GM23338 (cell line): Measurements from ENCODE around the gene TVP23A. TPM values are rescaled to one million over a fixed set of nuclear protein-coding genes. Genes with fewer than 3 reads are reported as not detected.

Experiments used
- ATAC-seq: fragments of 200-7000 bp; cut with Tn5 transposase; 3 replicates; pipeline ENCODE4 v1.9.1; 2020
- DNase-seq: peaks from one replicate; pipeline ENCODE4 v3.0.0-alpha.2; 2015; ENCODE audit warnings: low spot score
- H2AFZ ChIP-seq: fragments of 200-600 bp; sonication (generic); 2 replicates; pipeline ENCODE4 v1.8.0; 2016; ENCODE audit warnings: antibody characterized with exemption, mild to moderate bottlenecking, moderate library complexity
- H3F3A ChIP-seq: fragments of 200-600 bp; sonication (generic); replicated peaks from 2 replicates; pipeline ENCODE4 v1.8.0; 2017; ENCODE audit warnings: antibody characterized with exemption, mixed run types, low read depth
- H3K27ac ChIP-seq: fragments of 200-600 bp; sonication (generic); 2 replicates; pipeline ENCODE4 v1.6.1; 2016; ENCODE audit warnings: low read depth
- H3K27me3 ChIP-seq: fragments of 200-600 bp; sonication (generic); 2 replicates; pipeline ENCODE4 v1.8.0; 2016; ENCODE audit warnings: mild to moderate bottlenecking, mixed run types, moderate library complexity; ENCODE audit not compliant: insufficient read depth
- H3K36me3 ChIP-seq: fragments of 200-600 bp; sonication (generic); 2 replicates; pipeline ENCODE4 v1.8.0; 2016; ENCODE audit warnings: mild to moderate bottlenecking; ENCODE audit not compliant: insufficient read depth
- H3K4me1 ChIP-seq: fragments of 200-600 bp; sonication (generic); 2 replicates; pipeline ENCODE4 v1.8.0; 2016; ENCODE audit warnings: mild to moderate bottlenecking, moderate library complexity; ENCODE audit not compliant: insufficient read depth
- H3K4me2 ChIP-seq: fragments of 200-600 bp; sonication (generic); 2 replicates; pipeline ENCODE4 v1.7.1; 2017; ENCODE audit warnings: mixed run types
- H3K4me3 ChIP-seq: fragments of 200-600 bp; sonication (generic); 2 replicates; pipeline ENCODE4 v1.6.1; 2016; ENCODE audit warnings: mixed run types
- H3K79me2 ChIP-seq: fragments of 200-600 bp; sonication (generic); replicated peaks from 2 replicates; pipeline ENCODE4 v1.8.0; 2017; ENCODE audit warnings: mild to moderate bottlenecking; ENCODE audit not compliant: insufficient read depth
- H3K9me2 ChIP-seq: fragments of 200-600 bp; sonication (generic); 2 replicates; pipeline ENCODE4 v1.8.0; 2017; ENCODE audit not compliant: insufficient read depth
- H4K20me1 ChIP-seq: fragments of 200-600 bp; sonication (generic); replicated peaks from 2 replicates; pipeline ENCODE4 v1.8.0; 2017; ENCODE audit warnings: mild to moderate bottlenecking; ENCODE audit not compliant: insufficient read depth
- H3K27ac Mint-ChIP-seq: 2 replicates; pipeline ENCODE4 v1.8.0; 2020; ENCODE audit warnings: inconsistent platforms, mild to moderate bottlenecking, moderate library complexity, mixed read lengths
- H3K27me3 Mint-ChIP-seq: 3 replicates; pipeline ENCODE4 v1.8.0; 2022; ENCODE audit warnings: low read depth, mild to moderate bottlenecking, moderate library complexity, mixed read lengths, inconsistent platforms; ENCODE audit not compliant: insufficient read depth, poor library complexity
- H3K36me3 Mint-ChIP-seq: 3 replicates; pipeline ENCODE4 v1.8.0; 2021; ENCODE audit warnings: low read depth, mild to moderate bottlenecking, inconsistent platforms, moderate library complexity, mixed read lengths
- H3K4me1 Mint-ChIP-seq: 3 replicates; pipeline ENCODE4 v1.8.0; 2020; ENCODE audit warnings: mild to moderate bottlenecking, inconsistent platforms, mixed read lengths
- H3K4me3 Mint-ChIP-seq: 3 replicates; pipeline ENCODE4 v1.8.0; 2021; ENCODE audit warnings: moderate library complexity, mild to moderate bottlenecking, inconsistent platforms, mixed read lengths
- H3K9me3 Mint-ChIP-seq: 3 replicates; pipeline ENCODE4 v1.8.0; 2020; ENCODE audit warnings: moderate library complexity, mild to moderate bottlenecking, inconsistent platforms, mixed read lengths
- ETS1 ChIP-seq: IDR thresholded peaks from 2 replicates; pipeline ENCODE4 v1.6.1; 2016; ENCODE audit warnings: antibody characterized with exemption
- EZH2 ChIP-seq: fragments of 200-600 bp; sonication (generic); IDR thresholded peaks from one replicate; pipeline ENCODE4 v1.8.0; 2017; ENCODE audit warnings: antibody characterized with exemption, mild to moderate bottlenecking, low read depth; ENCODE audit not compliant: unreplicated experiment
- JUNB ChIP-seq: IDR thresholded peaks from one replicate; pipeline ENCODE4 v1.6.1; 2016; ENCODE audit warnings: antibody characterized with exemption; ENCODE audit not compliant: unreplicated experiment
- POLR2AphosphoS5 ChIP-seq: IDR thresholded peaks from 2 replicates; pipeline ENCODE4 v1.6.1; 2016; ENCODE audit warnings: antibody characterized with exemption, low read depth
- ZNF114 ChIP-seq: fragments of 250-450 bp; sonication (Bioruptor Pico); IDR thresholded peaks from 2 replicates; pipeline ENCODE4 v1.5.0; 2020; ENCODE audit warnings: mild to moderate bottlenecking, moderate library complexity
- ZNF462 ChIP-seq: fragments of 250-450 bp; sonication (Bioruptor Pico); IDR thresholded peaks from 2 replicates; pipeline ENCODE4 v1.5.0; 2020; ENCODE audit warnings: mild to moderate bottlenecking, moderate library complexity
- polyA plus RNA-seq: library from polyadenylated mRNA; unstranded; fragments of >200 nt; fragmentation: Nextera tagmentation; extraction: Ambion mirVana; gene quantifications from 2 replicates; pipeline ENCODE4 v1.2.1, GENCODE V29; 2016
- total RNA-seq: library from RNA; depleted of rRNA; stranded (reverse); fragments of >200 nt; shearing (Covaris generic); gene quantifications from 2 replicates; pipeline ENCODE4 v1.2.3, GENCODE V29; 2014
- TF ChIP-seq, protein P1 (sequence below): IDR thresholded peaks from one replicate; pipeline ENCODE4 v1.6.1; 2018; ENCODE audit warnings: antibody characterized with exemption; ENCODE audit not compliant: unreplicated experiment

TVP23A gene
- total and polyA plus RNA-seq, 2 experiments from 2014 or later, result 2.8 to 4.5 TPM

DNA sequence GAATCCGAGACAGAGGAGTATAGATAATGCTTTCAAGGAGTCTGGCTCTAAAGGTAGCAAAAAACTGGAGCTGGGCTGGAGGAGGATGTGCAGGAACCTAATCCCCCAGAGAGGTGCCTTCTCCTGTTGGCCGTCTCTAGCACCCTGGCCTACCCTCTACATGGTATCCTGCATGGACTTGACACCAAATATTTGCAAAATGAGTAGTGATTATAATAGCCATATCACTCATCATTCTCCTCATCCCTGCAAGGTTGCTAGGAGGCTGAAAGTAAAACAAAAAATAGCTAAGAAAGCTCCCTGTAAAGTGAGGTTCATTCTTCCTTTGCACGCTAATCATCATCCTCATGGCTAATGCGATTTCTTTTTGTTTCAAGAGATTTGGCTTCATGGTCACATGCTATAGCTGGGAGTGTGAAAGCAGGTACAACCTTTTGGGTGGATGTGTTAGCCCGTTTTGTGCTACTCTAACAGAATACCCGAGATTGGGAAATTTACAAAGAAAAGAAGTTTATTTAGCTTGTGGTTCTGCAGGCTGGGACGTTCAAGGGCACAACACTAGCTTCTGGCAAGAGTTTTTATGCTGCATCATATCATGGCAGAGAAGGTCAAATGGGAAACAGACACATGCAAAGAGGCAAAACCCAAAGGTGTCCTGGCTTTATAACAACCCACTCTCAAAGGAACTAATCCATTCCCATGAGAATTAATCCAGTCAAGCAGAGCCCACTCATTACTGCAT is 31.3 kb upstream of the TVP23A start:
- H3K27ac Mint-ChIP-seq, result no peak overlapping the region
- no peaks in the 10 kb centered on the region for H3K4me1 Mint-ChIP-seq
- TF ChIP-seq ETS1, result no peak
- TF ChIP-seq JUNB, result no peak
- no peak for TF ChIP-seq ZNF114 (CRISPR knock-in tag)
- TF ChIP-seq POLR2AphosphoS5, result no peak
- no peak for TF ChIP-seq ZNF462 (CRISPR knock-in tag)
- TF ChIP-seq, protein P1, sequence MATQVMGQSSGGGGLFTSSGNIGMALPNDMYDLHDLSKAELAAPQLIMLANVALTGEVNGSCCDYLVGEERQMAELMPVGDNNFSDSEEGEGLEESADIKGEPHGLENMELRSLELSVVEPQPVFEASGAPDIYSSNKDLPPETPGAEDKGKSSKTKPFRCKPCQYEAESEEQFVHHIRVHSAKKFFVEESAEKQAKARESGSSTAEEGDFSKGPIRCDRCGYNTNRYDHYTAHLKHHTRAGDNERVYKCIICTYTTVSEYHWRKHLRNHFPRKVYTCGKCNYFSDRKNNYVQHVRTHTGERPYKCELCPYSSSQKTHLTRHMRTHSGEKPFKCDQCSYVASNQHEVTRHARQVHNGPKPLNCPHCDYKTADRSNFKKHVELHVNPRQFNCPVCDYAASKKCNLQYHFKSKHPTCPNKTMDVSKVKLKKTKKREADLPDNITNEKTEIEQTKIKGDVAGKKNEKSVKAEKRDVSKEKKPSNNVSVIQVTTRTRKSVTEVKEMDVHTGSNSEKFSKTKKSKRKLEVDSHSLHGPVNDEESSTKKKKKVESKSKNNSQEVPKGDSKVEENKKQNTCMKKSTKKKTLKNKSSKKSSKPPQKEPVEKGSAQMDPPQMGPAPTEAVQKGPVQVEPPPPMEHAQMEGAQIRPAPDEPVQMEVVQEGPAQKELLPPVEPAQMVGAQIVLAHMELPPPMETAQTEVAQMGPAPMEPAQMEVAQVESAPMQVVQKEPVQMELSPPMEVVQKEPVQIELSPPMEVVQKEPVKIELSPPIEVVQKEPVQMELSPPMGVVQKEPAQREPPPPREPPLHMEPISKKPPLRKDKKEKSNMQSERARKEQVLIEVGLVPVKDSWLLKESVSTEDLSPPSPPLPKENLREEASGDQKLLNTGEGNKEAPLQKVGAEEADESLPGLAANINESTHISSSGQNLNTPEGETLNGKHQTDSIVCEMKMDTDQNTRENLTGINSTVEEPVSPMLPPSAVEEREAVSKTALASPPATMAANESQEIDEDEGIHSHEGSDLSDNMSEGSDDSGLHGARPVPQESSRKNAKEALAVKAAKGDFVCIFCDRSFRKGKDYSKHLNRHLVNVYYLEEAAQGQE, result no peak
- TF ChIP-seq EZH2, result no peak
- peaks cover 8% of the 10 kb centered on the region for H3K27me3 Mint-ChIP-seq
- ATAC-seq (no peak), DNase-seq (no peak)
- Histone ChIP-seq H3K4me2 (no peak overlapping the region), H2AFZ (no peak overlapping the region), H3K27ac (no peak overlapping the region), H3K27me3 (no peaks in the 10 kb centered on the region), H3F3A (no peaks in the 10 kb centered on the region), H3K9me2 (no peaks in the 10 kb centered on the region), H3K4me1 (no peaks in the 10 kb centered on the region), H3K4me3 (no peak overlapping the region), H4K20me1 (no peaks in the 10 kb centered on the region), H3K36me3 (no peaks in the 10 kb centered on the region), H3K79me2 (no peaks in the 10 kb centered on the region)
- H3K9me3 Mint-ChIP-seq, result no peaks in the 10 kb centered on the region
- H3K4me3 Mint-ChIP-seq, result no peak overlapping the region
- H3K36me3 Mint-ChIP-seq, result no peaks in the 10 kb centered on the region
